HCT116 (cell line): ENCODE results near the gene THAP9.

Source experiments
- ATF3 ChIP-seq: IDR thresholded peaks from 2 replicates; pipeline ENCODE4 v1.6.1; 2012
- CTCF ChIP-seq, 3 experiments: fragments of 200-600 bp in 1 of 3; sonication (generic) in 1 of 3; IDR thresholded peaks in 2 of 3; conservative IDR thresholded peaks in 1 of 3; 2 replicates each; pipeline ENCODE4 v1.5.1; 2012 to 2017; ENCODE audit warnings: low read depth in 2 of 3, low read length in 2 of 3, antibody characterized with exemption in 1 of 3, borderline replicate concordance in 1 of 3, control low read depth in 1 of 3, mild to moderate bottlenecking in 1 of 3, mixed read lengths in 1 of 3, mixed run types in 1 of 3, moderate library complexity in 1 of 3; ENCODE audit not compliant: insufficient read depth in 1 of 3
- EGR1 ChIP-seq: IDR thresholded peaks from 2 replicates; pipeline ENCODE4 v1.6.1; 2012; ENCODE audit warnings: low read depth
- EZH2 ChIP-seq: fragments of 200-600 bp; sonication (generic); IDR thresholded peaks from 2 replicates; pipeline ENCODE4 v1.6.1; 2017; ENCODE audit warnings: antibody characterized with exemption, mixed run types
- EZH2phosphoT487 ChIP-seq: fragments of 200-600 bp; IDR thresholded peaks from 2 replicates; pipeline ENCODE4 v1.6.1; 2018; ENCODE audit warnings: antibody characterized with exemption, borderline replicate concordance
- MAX ChIP-seq: IDR thresholded peaks from 2 replicates; pipeline ENCODE4 v1.6.1; 2012
- POLR2A ChIP-seq: IDR thresholded peaks from 2 replicates; pipeline ENCODE4 v1.7.0; 2011; ENCODE audit warnings: borderline replicate concordance; ENCODE audit not compliant: insufficient read depth, insufficient read length; ENCODE audit errors: extremely low read depth
- RAD21 ChIP-seq: IDR thresholded peaks from 2 replicates; pipeline ENCODE4 v1.6.1; 2012; ENCODE audit warnings: low read depth, mild to moderate bottlenecking
- ZBTB33 ChIP-seq: IDR thresholded peaks from 2 replicates; pipeline ENCODE4 v1.6.1; 2011; ENCODE audit warnings: mild to moderate bottlenecking, low read length, moderate library complexity; ENCODE audit not compliant: insufficient replicate concordance; ENCODE audit errors: extremely low read depth
- TF ChIP-seq, protein P1 (sequence below): IDR thresholded peaks from 2 replicates; pipeline ENCODE4 v1.6.1; 2012; ENCODE audit warnings: low read depth

DNA sequence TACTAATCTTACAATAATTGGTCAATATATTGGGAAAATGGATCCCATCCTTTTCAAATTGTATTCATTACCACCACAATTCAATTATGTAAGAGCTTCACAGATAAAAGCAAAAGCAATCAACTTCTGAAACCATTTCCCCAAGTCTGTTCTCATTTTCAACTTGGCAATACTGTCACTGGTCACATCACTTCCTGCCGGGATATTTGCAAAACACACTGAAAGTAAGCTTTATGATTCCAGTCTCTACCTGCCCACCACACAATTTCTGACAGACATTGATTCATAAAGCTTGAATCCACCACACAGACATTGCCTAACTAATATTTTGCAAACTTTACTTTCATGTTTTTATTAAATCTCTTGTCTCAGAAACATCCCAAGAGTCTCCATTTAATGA, 56.5 kb downstream of the THAP9 start:
- TF ChIP-seq CTCF (IDR thresholded peaks at IDR 0.05 in 2 of 3, conservative IDR thresholded peaks at IDR 0.05 in 1 of 3; ENCODE audit: borderline replicate concordance in 1 of 3, insufficient read depth in 1 of 3, low read depth in 2 of 3, low read length in 2 of 3) (no peak), RAD21 (no peak), POLR2A (no peak), MAX (no peak), EZH2 (no peak), ZBTB33 (no peak), EGR1 (no peak), EZH2phosphoT487 (no peak), ATF3 (no peak)
- TF ChIP-seq, protein P1, sequence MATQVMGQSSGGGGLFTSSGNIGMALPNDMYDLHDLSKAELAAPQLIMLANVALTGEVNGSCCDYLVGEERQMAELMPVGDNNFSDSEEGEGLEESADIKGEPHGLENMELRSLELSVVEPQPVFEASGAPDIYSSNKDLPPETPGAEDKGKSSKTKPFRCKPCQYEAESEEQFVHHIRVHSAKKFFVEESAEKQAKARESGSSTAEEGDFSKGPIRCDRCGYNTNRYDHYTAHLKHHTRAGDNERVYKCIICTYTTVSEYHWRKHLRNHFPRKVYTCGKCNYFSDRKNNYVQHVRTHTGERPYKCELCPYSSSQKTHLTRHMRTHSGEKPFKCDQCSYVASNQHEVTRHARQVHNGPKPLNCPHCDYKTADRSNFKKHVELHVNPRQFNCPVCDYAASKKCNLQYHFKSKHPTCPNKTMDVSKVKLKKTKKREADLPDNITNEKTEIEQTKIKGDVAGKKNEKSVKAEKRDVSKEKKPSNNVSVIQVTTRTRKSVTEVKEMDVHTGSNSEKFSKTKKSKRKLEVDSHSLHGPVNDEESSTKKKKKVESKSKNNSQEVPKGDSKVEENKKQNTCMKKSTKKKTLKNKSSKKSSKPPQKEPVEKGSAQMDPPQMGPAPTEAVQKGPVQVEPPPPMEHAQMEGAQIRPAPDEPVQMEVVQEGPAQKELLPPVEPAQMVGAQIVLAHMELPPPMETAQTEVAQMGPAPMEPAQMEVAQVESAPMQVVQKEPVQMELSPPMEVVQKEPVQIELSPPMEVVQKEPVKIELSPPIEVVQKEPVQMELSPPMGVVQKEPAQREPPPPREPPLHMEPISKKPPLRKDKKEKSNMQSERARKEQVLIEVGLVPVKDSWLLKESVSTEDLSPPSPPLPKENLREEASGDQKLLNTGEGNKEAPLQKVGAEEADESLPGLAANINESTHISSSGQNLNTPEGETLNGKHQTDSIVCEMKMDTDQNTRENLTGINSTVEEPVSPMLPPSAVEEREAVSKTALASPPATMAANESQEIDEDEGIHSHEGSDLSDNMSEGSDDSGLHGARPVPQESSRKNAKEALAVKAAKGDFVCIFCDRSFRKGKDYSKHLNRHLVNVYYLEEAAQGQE: no peak
